Esophagus squamous epithelium (tissue), 4 donors: ENCODE data around the gene DLX1.

Source experiments
- CTCF ChIP-seq, 6 experiments: fragments of 450-650 bp in 4 of 6; fragments of 200-600 bp in 2 of 6; sonication (generic) in 2 of 6; IDR thresholded peaks; one replicate each; pipeline ENCODE4 v1.5.1; 2016 to 2019; ENCODE audit warnings: antibody characterized with exemption in 6 of 6, mild to moderate bottlenecking in 4 of 6, moderate library complexity in 4 of 6
- POLR2A ChIP-seq, 4 donors: fragments of 450-650 bp; IDR thresholded peaks; one replicate each; pipeline ENCODE4 v1.6.1; 2017; ENCODE audit warnings: antibody characterized with exemption in 4 of 4, mild to moderate bottlenecking in 4 of 4, moderate library complexity in 3 of 4

- TF ChIP-seq CTCF (IDR thresholded peaks at IDR 0.05), result no peak
- TF ChIP-seq POLR2A (IDR thresholded peaks at IDR 0.05), result no peak
Observed at GRCh38 chr2:172094294-172095145, 9.2 kb downstream of the DLX1 start.
